Neutrophil (primary cell): Measurements from ENCODE around the gene SLC9A9.

ENCODE experiments used
- H3K27ac ChIP-seq: fragments of 200-600 bp; sonication (generic); 2 replicates; pipeline ENCODE4 v1.5.1; 2016; ENCODE audit warnings: mild to moderate bottlenecking, moderate library complexity
- H3K27me3 ChIP-seq: fragments of 200-600 bp; sonication (generic); 2 replicates; pipeline ENCODE4 v1.6.0; 2016; ENCODE audit warnings: mild to moderate bottlenecking
- H3K36me3 ChIP-seq: fragments of 200-600 bp; sonication (generic); 2 replicates; pipeline ENCODE4 v1.5.1; 2017
- H3K4me1 ChIP-seq, 2 experiments: fragments of 200-600 bp in 1 of 2; sonication (generic) in 1 of 2; 1 replicate in 1 of 2; 2 replicates in 1 of 2; pipeline versions ENCODE4 v1.5.1 to v1.6.1; 2013 to 2016; ENCODE audit warnings: low read depth in 1 of 2, low read length in 1 of 2, mild to moderate bottlenecking in 1 of 2, moderate library complexity in 1 of 2; ENCODE audit not compliant: control insufficient read depth in 1 of 2, insufficient read depth in 1 of 2
- H3K4me3 ChIP-seq, 2 experiments: fragments of 200-600 bp in 1 of 2; sonication (generic) in 1 of 2; 1 replicate in 1 of 2; 2 replicates in 1 of 2; pipeline ENCODE4 v1.5.1; 2013 to 2016; ENCODE audit warnings: low read depth in 1 of 2, low read length in 1 of 2, mild to moderate bottlenecking in 1 of 2, moderate library complexity in 1 of 2
- H3K9me3 ChIP-seq: fragments of 200-600 bp; sonication (generic); 2 replicates; pipeline ENCODE4 v1.5.1; 2016
- TF ChIP-seq, protein P1 (sequence below): fragments of 200-600 bp; sonication (generic); IDR thresholded peaks from 2 replicates; pipeline ENCODE4 v1.5.1; 2016; ENCODE audit warnings: antibody characterized with exemption

Gene SLC9A9

DNA sequence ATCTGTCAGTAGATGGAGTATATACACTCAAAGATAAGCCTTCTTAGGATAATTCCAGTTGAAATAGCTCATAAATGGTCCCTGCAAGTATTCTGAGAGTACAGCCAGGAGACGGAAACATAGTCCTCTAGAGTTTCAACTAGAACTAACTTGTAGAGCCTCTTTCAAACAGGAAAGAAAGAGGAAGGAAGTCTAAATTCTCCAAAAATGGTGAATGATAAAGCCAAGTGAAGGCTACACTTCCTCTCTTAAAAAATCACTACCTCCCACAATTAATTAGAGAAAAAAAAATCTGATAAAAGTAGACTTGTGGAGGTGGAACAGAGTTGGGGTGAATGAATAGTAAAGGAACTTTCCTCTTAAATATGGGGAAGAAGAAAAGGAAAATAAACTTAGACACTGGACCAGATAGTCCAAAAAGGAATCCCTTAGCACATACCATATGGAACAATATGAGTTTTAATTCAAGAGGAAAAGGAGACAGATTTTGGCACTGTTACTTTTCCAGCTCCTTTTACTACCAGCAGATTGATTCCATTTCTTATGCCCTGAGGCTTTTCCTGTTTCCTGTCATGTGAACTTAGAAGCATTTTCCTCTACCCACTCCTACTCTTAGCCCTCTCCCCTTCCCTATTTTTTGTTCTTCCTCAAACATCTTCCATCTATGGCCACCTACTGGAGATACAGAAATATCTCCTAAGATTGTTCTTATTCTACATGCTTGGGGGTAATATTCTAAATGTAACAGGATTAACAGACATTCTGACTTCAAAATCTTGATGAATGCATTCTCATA lies 521.1 kb downstream of the SLC9A9 start:
- Histone ChIP-seq H3K4me3 (no peak overlapping the region), H3K27ac (no peak overlapping the region), H3K9me3 (no peaks in the 10 kb centered on the region), H3K4me1 (no peaks in the 10 kb centered on the region), H3K27me3 (peaks cover 45% of the 10 kb centered on the region), H3K36me3 (no peaks in the 10 kb centered on the region)
- TF ChIP-seq, protein P1, sequence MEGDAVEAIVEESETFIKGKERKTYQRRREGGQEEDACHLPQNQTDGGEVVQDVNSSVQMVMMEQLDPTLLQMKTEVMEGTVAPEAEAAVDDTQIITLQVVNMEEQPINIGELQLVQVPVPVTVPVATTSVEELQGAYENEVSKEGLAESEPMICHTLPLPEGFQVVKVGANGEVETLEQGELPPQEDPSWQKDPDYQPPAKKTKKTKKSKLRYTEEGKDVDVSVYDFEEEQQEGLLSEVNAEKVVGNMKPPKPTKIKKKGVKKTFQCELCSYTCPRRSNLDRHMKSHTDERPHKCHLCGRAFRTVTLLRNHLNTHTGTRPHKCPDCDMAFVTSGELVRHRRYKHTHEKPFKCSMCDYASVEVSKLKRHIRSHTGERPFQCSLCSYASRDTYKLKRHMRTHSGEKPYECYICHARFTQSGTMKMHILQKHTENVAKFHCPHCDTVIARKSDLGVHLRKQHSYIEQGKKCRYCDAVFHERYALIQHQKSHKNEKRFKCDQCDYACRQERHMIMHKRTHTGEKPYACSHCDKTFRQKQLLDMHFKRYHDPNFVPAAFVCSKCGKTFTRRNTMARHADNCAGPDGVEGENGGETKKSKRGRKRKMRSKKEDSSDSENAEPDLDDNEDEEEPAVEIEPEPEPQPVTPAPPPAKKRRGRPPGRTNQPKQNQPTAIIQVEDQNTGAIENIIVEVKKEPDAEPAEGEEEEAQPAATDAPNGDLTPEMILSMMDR, result no peak

DNA sequence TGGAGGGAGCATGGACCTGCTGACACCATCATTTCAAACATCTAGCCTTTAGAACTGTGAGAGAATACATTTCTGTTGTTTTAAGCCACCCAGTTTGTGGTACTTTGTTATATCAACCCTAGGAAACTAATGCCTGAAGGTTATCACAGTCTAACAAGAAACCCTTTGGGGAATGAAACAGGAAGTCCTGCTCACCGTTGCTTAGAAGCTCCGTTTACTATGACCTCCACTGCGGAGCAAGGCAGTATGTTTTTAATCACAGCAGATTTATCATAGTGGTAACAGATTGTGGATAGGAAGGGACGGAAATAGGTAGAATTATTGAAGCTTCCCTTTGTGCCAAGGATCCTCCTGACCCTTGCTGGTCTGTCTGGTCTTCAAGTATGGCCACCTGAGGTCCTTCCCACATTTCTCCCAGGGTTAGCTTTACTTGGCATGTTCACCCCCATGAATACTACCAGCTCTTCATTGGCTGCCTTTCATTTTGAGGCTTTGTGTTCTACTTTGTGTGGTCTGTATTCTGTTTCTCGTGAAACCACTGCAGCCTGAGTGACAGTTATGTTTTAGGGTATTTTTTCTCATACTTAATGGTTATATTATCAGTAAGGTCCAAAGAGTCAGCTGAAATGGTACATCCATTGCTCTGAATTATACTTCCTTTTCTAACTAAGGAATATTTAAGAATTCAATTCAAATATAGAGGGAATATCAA lies 527.1 kb downstream of the SLC9A9 start:
- Histone ChIP-seq H3K9me3 (no peaks in the 10 kb centered on the region), H3K27me3 (no peaks in the 10 kb centered on the region), H3K4me3 (no peak overlapping the region), H3K36me3 (no peaks in the 10 kb centered on the region), H3K4me1 (no peaks in the 10 kb centered on the region), H3K27ac (no peak overlapping the region)
- TF ChIP-seq, protein P1, result no peak

DNA sequence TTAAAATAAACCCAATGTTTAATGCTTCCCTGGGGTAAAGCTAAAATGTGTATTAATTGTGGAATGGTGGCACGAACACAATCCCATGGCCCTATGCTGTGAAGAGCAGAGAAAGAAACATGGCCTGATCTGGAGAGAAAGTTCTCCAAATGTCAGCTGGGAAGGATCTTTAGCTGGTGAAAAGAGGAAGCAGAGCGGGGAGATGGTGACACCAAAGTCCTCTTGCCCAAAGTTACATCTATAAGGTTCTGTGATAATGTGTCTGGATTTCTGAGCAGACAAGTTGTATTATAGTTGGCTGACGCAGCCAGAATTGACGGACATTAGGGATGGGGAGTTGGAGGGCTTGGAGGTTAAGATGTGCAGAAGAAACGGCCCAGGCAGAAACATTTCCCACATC lies 532.5 kb downstream of the SLC9A9 start:
- Histone ChIP-seq H3K36me3 (no peaks in the 10 kb centered on the region), H3K9me3 (no peaks in the 10 kb centered on the region), H3K4me1 (no peaks in the 10 kb centered on the region), H3K4me3 (no peak overlapping the region), H3K27ac (no peak overlapping the region), H3K27me3 (no peaks in the 10 kb centered on the region)
- TF ChIP-seq, protein P1, result no peak

DNA sequence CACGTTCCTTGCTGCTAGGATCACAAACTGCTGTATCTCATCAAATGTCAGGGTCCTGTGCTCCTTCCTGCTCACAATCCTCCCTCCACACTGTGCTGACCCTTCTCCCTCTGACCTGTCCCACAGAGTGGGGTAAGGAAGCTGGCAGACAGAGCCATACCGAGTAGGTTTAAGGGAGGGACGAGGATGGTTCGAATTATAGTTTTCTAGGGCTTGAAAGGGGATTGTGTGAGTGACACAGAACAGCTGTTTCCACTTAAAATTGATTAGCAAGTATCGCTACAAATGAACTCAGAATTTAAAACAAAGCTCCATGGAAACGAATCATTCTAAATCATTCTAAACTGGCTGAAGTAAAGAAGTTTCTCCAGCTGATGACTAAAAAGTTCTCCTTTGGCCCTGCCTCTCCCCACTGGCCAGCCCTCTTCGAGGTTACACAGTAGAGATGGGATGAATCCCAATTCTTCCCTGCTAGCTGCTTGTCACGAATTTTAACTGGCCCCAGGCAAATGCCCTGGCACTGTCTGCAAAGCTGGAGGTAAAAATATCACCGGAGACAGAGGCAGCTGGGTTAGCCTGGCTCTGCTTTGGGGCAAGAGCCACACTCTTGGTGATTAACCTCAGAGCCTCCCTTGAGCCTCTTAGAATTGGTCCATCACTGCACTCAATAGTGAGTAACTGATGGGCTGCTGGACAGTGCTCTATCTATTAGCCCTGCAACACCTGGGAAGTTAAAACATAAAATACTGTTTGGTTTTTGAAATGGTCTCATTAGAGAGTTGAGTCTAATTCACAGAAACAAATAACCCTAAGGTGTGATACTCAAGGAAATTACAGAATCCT lies 533.8 kb downstream of the SLC9A9 start:
- no peak overlapping the region for H3K27ac ChIP-seq
- no peaks in the 10 kb centered on the region for H3K36me3 ChIP-seq
- H3K4me1 ChIP-seq, result no peaks in the 10 kb centered on the region
- no peaks in the 10 kb centered on the region for H3K9me3 ChIP-seq
- H3K4me3 ChIP-seq, result no peak overlapping the region
- TF ChIP-seq, protein P1, result no peak
- no peaks in the 10 kb centered on the region for H3K27me3 ChIP-seq

DNA sequence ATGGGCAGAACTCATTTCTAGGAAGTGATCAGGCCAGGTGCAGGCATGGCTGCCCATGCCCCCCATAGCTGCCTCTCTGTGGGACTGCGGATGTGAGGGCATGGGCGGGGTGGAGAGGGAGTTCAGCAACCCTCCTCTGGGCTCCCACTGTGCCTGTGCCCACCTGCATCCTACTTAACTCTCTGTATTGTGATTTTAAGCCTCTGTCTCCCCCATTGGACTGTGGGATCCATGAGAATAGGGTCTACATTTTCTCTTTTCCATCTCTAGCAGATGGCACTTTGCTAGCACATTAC lies 534.4 kb downstream of the SLC9A9 start:
- Histone ChIP-seq H3K9me3 (no peaks in the 10 kb centered on the region), H3K4me3 (no peak overlapping the region), H3K36me3 (no peaks in the 10 kb centered on the region), H3K4me1 (no peaks in the 10 kb centered on the region), H3K27me3 (no peaks in the 10 kb centered on the region), H3K27ac (no peak overlapping the region)
- TF ChIP-seq, protein P1, result no peak
